Endothelial cell (in vitro differentiated cells): ENCODE results near the gene RSF1. TPM values are rescaled to one million over a fixed set of nuclear protein-coding genes. Genes with fewer than 3 reads are reported as not detected.

Experiments used
- DNase-seq: peaks from one replicate; pipeline ENCODE4 v3.0.0; 2021; ENCODE audit warnings: low spot score
- H3K27ac Mint-ChIP-seq: one replicate; pipeline ENCODE4 v1.8.0; 2021; ENCODE audit warnings: mixed read lengths, inconsistent platforms; ENCODE audit not compliant: unreplicated experiment
- H3K27me3 Mint-ChIP-seq: one replicate; pipeline ENCODE4 v1.8.0; 2021; ENCODE audit warnings: mild to moderate bottlenecking, moderate library complexity, mixed read lengths, inconsistent platforms; ENCODE audit not compliant: unreplicated experiment
- H3K36me3 Mint-ChIP-seq: one replicate; pipeline ENCODE4 v1.8.0; 2021; ENCODE audit warnings: mild to moderate bottlenecking, low read depth, mixed read lengths, inconsistent platforms; ENCODE audit not compliant: unreplicated experiment
- H3K4me1 Mint-ChIP-seq: one replicate; pipeline ENCODE4 v1.8.0; 2021; ENCODE audit warnings: mild to moderate bottlenecking, mixed read lengths, inconsistent platforms; ENCODE audit not compliant: unreplicated experiment
- H3K4me3 Mint-ChIP-seq: one replicate; pipeline ENCODE4 v1.8.0; 2021; ENCODE audit warnings: mild to moderate bottlenecking, mixed read lengths, inconsistent platforms; ENCODE audit not compliant: unreplicated experiment
- H3K9me3 Mint-ChIP-seq: one replicate; pipeline ENCODE4 v1.8.0; 2021; ENCODE audit warnings: mixed read lengths, inconsistent platforms; ENCODE audit not compliant: unreplicated experiment
- total RNA-seq: library from RNA; stranded (reverse); fragmentation: NEBNext Ultra II Directional; extraction: Animal tissue kit (Norgen Biotek cat#: 25700); gene quantifications from one replicate; pipeline ENCODE4 v1.2.1, GENCODE V29; 2021; ENCODE audit not compliant: unreplicated experiment
- TF ChIP-seq, protein P1 (sequence below): fragments of 200-600 bp; sonication (generic); IDR thresholded peaks from one replicate; pipeline ENCODE4 v1.5.0; 2021; ENCODE audit warnings: antibody characterized with exemption; ENCODE audit not compliant: unreplicated experiment

RSF1 gene
- total RNA-seq, 1 donor from 2014 or later = 73.7 TPM

DNA sequence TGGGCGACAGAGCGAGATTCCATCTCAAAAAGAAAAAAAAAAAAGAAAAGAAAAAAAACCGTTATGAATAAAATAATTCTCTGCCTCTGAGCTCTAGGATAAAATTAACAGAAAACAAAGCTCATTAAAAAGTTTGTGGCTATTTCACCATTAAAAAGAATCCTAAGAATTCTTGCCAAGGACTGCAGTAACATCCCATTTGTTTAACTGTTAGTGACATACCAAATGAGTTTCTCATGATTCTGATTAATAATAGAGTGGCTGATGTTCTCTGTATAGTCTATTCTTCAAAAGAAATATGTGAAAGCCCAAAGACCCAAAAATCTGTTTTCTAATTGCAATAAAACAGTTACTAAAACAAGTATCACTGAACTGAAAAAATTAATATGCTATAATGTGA is 202.6 kb downstream of the RSF1 start:
- Mint-ChIP-seq H3K4me1 (no peaks in the 10 kb centered on the region), H3K9me3 (no peaks in the 10 kb centered on the region), H3K27ac (no peak overlapping the region), H3K36me3 (peaks cover 7% of the 10 kb centered on the region), H3K27me3 (no peaks in the 10 kb centered on the region), H3K4me3 (no peak overlapping the region)
- TF ChIP-seq, protein P1, sequence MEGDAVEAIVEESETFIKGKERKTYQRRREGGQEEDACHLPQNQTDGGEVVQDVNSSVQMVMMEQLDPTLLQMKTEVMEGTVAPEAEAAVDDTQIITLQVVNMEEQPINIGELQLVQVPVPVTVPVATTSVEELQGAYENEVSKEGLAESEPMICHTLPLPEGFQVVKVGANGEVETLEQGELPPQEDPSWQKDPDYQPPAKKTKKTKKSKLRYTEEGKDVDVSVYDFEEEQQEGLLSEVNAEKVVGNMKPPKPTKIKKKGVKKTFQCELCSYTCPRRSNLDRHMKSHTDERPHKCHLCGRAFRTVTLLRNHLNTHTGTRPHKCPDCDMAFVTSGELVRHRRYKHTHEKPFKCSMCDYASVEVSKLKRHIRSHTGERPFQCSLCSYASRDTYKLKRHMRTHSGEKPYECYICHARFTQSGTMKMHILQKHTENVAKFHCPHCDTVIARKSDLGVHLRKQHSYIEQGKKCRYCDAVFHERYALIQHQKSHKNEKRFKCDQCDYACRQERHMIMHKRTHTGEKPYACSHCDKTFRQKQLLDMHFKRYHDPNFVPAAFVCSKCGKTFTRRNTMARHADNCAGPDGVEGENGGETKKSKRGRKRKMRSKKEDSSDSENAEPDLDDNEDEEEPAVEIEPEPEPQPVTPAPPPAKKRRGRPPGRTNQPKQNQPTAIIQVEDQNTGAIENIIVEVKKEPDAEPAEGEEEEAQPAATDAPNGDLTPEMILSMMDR = no peak
- DNase-seq = no peak

DNA sequence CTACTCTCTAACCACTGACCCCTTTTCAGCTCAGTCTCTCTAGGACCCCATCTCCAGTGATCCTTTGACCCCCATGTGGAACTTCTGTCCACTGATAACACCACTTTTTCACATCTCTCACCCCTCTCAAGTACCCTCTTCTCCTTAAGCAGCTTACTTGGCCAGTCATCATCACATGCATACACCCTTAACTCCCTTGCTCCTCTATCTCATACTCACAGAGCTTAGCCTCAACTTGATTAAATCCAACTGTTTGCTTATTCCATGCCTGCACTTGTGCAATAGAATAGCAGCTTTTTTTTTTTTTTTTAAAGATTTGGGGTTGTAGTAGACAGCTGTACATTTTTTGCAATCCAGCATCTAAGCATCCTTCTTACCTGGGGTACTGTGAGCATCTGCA is 208.6 kb downstream of the RSF1 start:
- DNase-seq = no peak
- Mint-ChIP-seq H3K27ac (no peak overlapping the region), H3K4me1 (no peaks in the 10 kb centered on the region), H3K36me3 (no peaks in the 10 kb centered on the region), H3K27me3 (no peaks in the 10 kb centered on the region), H3K9me3 (no peaks in the 10 kb centered on the region), H3K4me3 (no peak overlapping the region)
- TF ChIP-seq, protein P1 = no peak

Other genes with a start within 250 kb of the RSF1 start
- 0.33 TPM for gene AQP11, start 230.8 kb downstream of the RSF1 start, total RNA-seq
- gene CLNS1A, start 182.9 kb downstream of the RSF1 start, total RNA-seq = 95.6 TPM
- 24.7 TPM for gene AAMDC, start 422 bp upstream of the RSF1 start, total RNA-seq
- 40.9 TPM for gene INTS4, start 173.9 kb upstream of the RSF1 start, total RNA-seq
- gene KCTD14, start 202.6 kb upstream of the RSF1 start, total RNA-seq = 0.97 TPM
- not detected for gene THRSP, start 243.1 kb upstream of the RSF1 start, total RNA-seq